Liver (tissue), 9 donors: ENCODE data around the gene ZNF473. TPM values are rescaled to one million over a fixed set of nuclear protein-coding genes. Genes with fewer than 3 reads are reported as not detected.
A peak's percentile ranks its signal among the peaks of the same experiment; 100 is the strongest.

Source experiments
- DNase-seq: peaks from one replicate; pipeline ENCODE4 v3.0.0-alpha.2; 2017; ENCODE audit warnings: low spot score
- H3K27ac ChIP-seq, 2 donors: one replicate each; pipeline ENCODE4 v1.7.0; 2013; ENCODE audit warnings: inconsistent platforms in 2 of 2, low read length in 2 of 2, control low read depth in 1 of 2, low read depth in 1 of 2, mild to moderate bottlenecking in 1 of 2
- H3K27me3 ChIP-seq, 4 donors: one replicate each; pipeline versions ENCODE4 v1.6.1 to v1.7.0; 2013; ENCODE audit warnings: low read length in 3 of 4, inconsistent platforms in 1 of 4, mild to moderate bottlenecking in 1 of 4, moderate library complexity in 1 of 4; ENCODE audit not compliant: control insufficient read depth in 4 of 4, insufficient read depth in 4 of 4
- H3K36me3 ChIP-seq, 4 donors: one replicate each; pipeline versions ENCODE4 v1.6.1 to v1.7.0; 2013; ENCODE audit warnings: low read length in 3 of 4, mild to moderate bottlenecking in 3 of 4, low read depth in 1 of 4, moderate library complexity in 1 of 4; ENCODE audit not compliant: control insufficient read depth in 4 of 4, insufficient read depth in 3 of 4
- H3K4me1 ChIP-seq, 4 donors: one replicate each; pipeline versions ENCODE4 v1.6.1 to v1.7.0; 2013; ENCODE audit warnings: low read length in 3 of 4, mild to moderate bottlenecking in 3 of 4, moderate library complexity in 1 of 4; ENCODE audit not compliant: control insufficient read depth in 4 of 4, insufficient read depth in 4 of 4
- H3K4me3 ChIP-seq, 3 donors: one replicate each; pipeline versions ENCODE4 v1.6.1 to v1.7.0; 2013; ENCODE audit warnings: low read length in 3 of 3, control low read depth in 1 of 3, low read depth in 1 of 3, mild to moderate bottlenecking in 1 of 3
- H3K9ac ChIP-seq, 2 donors: one replicate each; pipeline ENCODE4 v1.7.0; 2013; ENCODE audit warnings: low read length in 2 of 2, mild to moderate bottlenecking in 2 of 2, moderate library complexity in 2 of 2, control low read depth in 1 of 2, low read depth in 1 of 2
- H3K9me3 ChIP-seq, 4 donors: one replicate each; pipeline versions ENCODE4 v1.6.1 to v1.7.0; 2013; ENCODE audit warnings: low read length in 3 of 4; ENCODE audit not compliant: control insufficient read depth in 4 of 4
- ATF3 ChIP-seq: IDR thresholded peaks from 2 replicates; pipeline ENCODE4 v1.6.1; 2016; ENCODE audit warnings: antibody characterized with exemption
- CTCF ChIP-seq: fragments of 150-350 bp; IDR thresholded peaks from 2 replicates; pipeline ENCODE4 v1.5.1; 2017; ENCODE audit warnings: improper control_type of control experiment, low read depth, low read length; ENCODE audit not compliant: missing input control
- EGR1 ChIP-seq, 2 donors: IDR thresholded peaks; 2 replicates each; pipeline ENCODE4 v1.6.1; 2016 to 2018; ENCODE audit warnings: antibody characterized with exemption in 2 of 2, low read depth in 2 of 2
- FOXA1 ChIP-seq: IDR thresholded peaks from 2 replicates; pipeline ENCODE4 v1.6.1; 2016; ENCODE audit warnings: antibody characterized with exemption
- FOXA2 ChIP-seq: IDR thresholded peaks from 2 replicates; pipeline ENCODE4 v1.6.1; 2016; ENCODE audit warnings: antibody characterized with exemption
- GABPA ChIP-seq, 2 donors: IDR thresholded peaks in 1 of 2; conservative IDR thresholded peaks in 1 of 2; 2 replicates each; pipeline ENCODE4 v1.6.1; 2016; ENCODE audit warnings: antibody characterized with exemption in 2 of 2, mild to moderate bottlenecking in 1 of 2, moderate library complexity in 1 of 2
- HNF4A ChIP-seq, 2 donors: conservative IDR thresholded peaks; 2 replicates each; pipeline ENCODE4 v1.6.1; 2016; ENCODE audit warnings: antibody characterized with exemption in 2 of 2, mild to moderate bottlenecking in 2 of 2
- HNF4G ChIP-seq: IDR thresholded peaks from 2 replicates; pipeline ENCODE4 v1.6.1; 2016; ENCODE audit warnings: antibody characterized with exemption
- JUND ChIP-seq, 2 donors: IDR thresholded peaks; 2 replicates each; pipeline ENCODE4 v1.6.1; 2016; ENCODE audit warnings: antibody characterized with exemption in 2 of 2
- MAX ChIP-seq: IDR thresholded peaks from 2 replicates; pipeline ENCODE4 v1.6.1; 2016; ENCODE audit warnings: antibody characterized with exemption
- NR2F2 ChIP-seq: IDR thresholded peaks from 2 replicates; pipeline ENCODE4 v1.6.1; 2016; ENCODE audit warnings: antibody characterized with exemption
- RAD21 ChIP-seq, 2 donors: IDR thresholded peaks; 2 replicates each; pipeline ENCODE4 v1.6.1; 2016; ENCODE audit warnings: antibody characterized with exemption in 2 of 2, mild to moderate bottlenecking in 2 of 2
- REST ChIP-seq: IDR thresholded peaks from 2 replicates; pipeline ENCODE4 v1.6.1; 2016; ENCODE audit warnings: antibody characterized with exemption, mild to moderate bottlenecking
- RXRA ChIP-seq, 2 donors: IDR thresholded peaks; 2 replicates each; pipeline ENCODE4 v1.6.1; 2017 to 2018; ENCODE audit warnings: antibody characterized with exemption in 2 of 2, mild to moderate bottlenecking in 1 of 2
- SP1 ChIP-seq: IDR thresholded peaks from 2 replicates; pipeline ENCODE4 v1.6.1; 2018; ENCODE audit warnings: antibody characterized with exemption, mild to moderate bottlenecking
- TAF1 ChIP-seq: conservative IDR thresholded peaks from 2 replicates; pipeline ENCODE4 v1.6.1; 2016; ENCODE audit warnings: antibody characterized with exemption, mild to moderate bottlenecking
- YY1 ChIP-seq: IDR thresholded peaks from 2 replicates; pipeline ENCODE4 v1.6.1; 2016; ENCODE audit warnings: antibody characterized with exemption, mild to moderate bottlenecking
- ZBTB33 ChIP-seq: IDR thresholded peaks from 2 replicates; pipeline ENCODE4 v1.6.1; 2016; ENCODE audit warnings: antibody characterized with exemption
- WGBS: extraction: QIAGEN DNeasy Blood & Tissue Kit; methylation state at CpG from one replicate; pipeline ENCODE4 v1.1.7; 2013; 5-methylcytosine and 5-hydroxymethylcytosine counted together
- polyA plus RNA-seq, 2 donors: library from polyadenylated mRNA; stranded (reverse) in 1 of 2; unstranded in 1 of 2; fragments of 200-250 nt in 1 of 2; fragments of >200 nt in 1 of 2; fragmentation: Nextera tagmentation in 1 of 2; extraction: Ambion mirVana in 1 of 2; gene quantifications; one replicate each; pipeline versions ENCODE4 v1.2.1 to v1.2.3, GENCODE V29; 2013 to 2015
- total RNA-seq, 2 donors: library from RNA; depleted of rRNA; stranded (reverse); fragments of >200 nt; gene quantifications; one replicate each; pipeline ENCODE4 v1.2.3, GENCODE V29; 2014
- donor health status: healthy.
- donor health status: healthy.
- donor health status: healthy.
- donor health status: healthy.
- donor health status: healthy.

The ZNF473 gene
- total and polyA plus RNA-seq, 4 donors: 0.92 to 4.0 (median 2.8) TPM

- peak; percentile 96 for DNase-seq
- Histone ChIP-seq H3K36me3 (peaks cover 0 to 4% (median 0%) of the 10 kb centered on the region in 4 donors), H3K27ac (peak within 1 kb of the TSS; percentile 81 to 86), H3K9ac (peak within 1 kb of the TSS; percentile 75 to 82), H3K9me3 (no peaks in the 10 kb centered on the region), H3K4me1 (peaks cover 7 to 26% (median 21%) of the 10 kb centered on the region in 4 donors), H3K27me3 (no peaks in the 10 kb centered on the region), H3K4me3 (peak within 1 kb of the TSS; percentile 81 to 98 (median 87))
- WGBS: under 1% methylated on average over 59 of the region's 59 CpGs
- TF ChIP-seq FOXA2: no peak
- no peak for TF ChIP-seq ATF3
- TF ChIP-seq CTCF: no peak
- TF ChIP-seq TAF1: no peak
- peak; percentile 28 for TF ChIP-seq REST
- TF ChIP-seq HNF4G: no peak
- no peak for TF ChIP-seq EGR1 (IDR thresholded peaks at IDR 0.05; ENCODE audit: low read depth in 2 of 2)
- TF ChIP-seq RAD21 (IDR thresholded peaks at IDR 0.05): no peak
- TF ChIP-seq SP1: peak; percentile 91
- TF ChIP-seq FOXA1: no peak
- TF ChIP-seq HNF4A (conservative IDR thresholded peaks at IDR 0.05): no peak
- TF ChIP-seq MAX: no peak
- peak; percentile 62 to 87 for TF ChIP-seq GABPA (IDR thresholded peaks at IDR 0.05 in 1 of 2, conservative IDR thresholded peaks at IDR 0.05 in 1 of 2)
- peak; percentile 69 for TF ChIP-seq YY1
- peak in 1 of 2 donors; percentile 14 for TF ChIP-seq RXRA (IDR thresholded peaks at IDR 0.05)
- TF ChIP-seq ZBTB33: peak; percentile 24
- no peak for TF ChIP-seq NR2F2
- TF ChIP-seq JUND (IDR thresholded peaks at IDR 0.05): peak in 1 of 2 donors; percentile 24
Observed at GRCh38 chr19:50025022-50025793, 597 bp upstream of the ZNF473 start, which contains the start of gene VRK3. TSS of gene VRK3 (minus strand) at chr19:50025372. CDS start at chr19:50016162, 9,210 bp downstream.
